ENCODE results near the gene EIF5AL1. TPM values are rescaled to one million over a fixed set of nuclear protein-coding genes. Genes with fewer than 3 reads are reported as not detected.

The EIF5AL1 gene
- total and polyA plus RNA-seq, 10 of the 15 experiments (the other 5 are each of a cell fraction or from before 2014, with no cell fraction given) = 0.02 to 8.3 (median 0.45) TPM; not detected in 1

GRCh38 chr10:79496896-79497295, 15.4 kb upstream of the EIF5AL1 start:
- H3K9ac ChIP-seq (ENCODE audit: control insufficient read depth, insufficient read depth, low read length) = no peak overlapping the region
- H3K9me3 ChIP-seq (replicated peaks; ENCODE audit: control insufficient read depth, insufficient read depth, low read length) = no peaks in the 10 kb centered on the region
- H2AFZ ChIP-seq (ENCODE audit: control insufficient read depth, low read depth, low read length) = no peak overlapping the region
- H3K36me3 ChIP-seq (ENCODE audit: control insufficient read depth in 2 of 2, insufficient read depth in 2 of 2, low read length in 1 of 2) = no peaks in the 10 kb centered on the region
- intact Hi-C loops (cut with micrococcal nuclease; ENCODE audit: unreplicated experiment) = no loop called here
- H3K27me3 ChIP-seq (replicated peaks in 1 of 2; ENCODE audit: control insufficient read depth in 2 of 2, insufficient read depth in 2 of 2, low read length in 1 of 2) = peaks cover 3 to 6% of the 10 kb centered on the region in 2 experiments; a peak in 3 of 4 replicates
- CTCF ChIA-PET = interaction anchor here (2.0 kb wide), 1 partner anchor 11 kb away, joined by 6 read pairs; no protein-coding TSS in a partner anchor
- 2% methylated on average over 4 of the region's 4 CpGs for WGBS (ENCODE audit: insufficient coverage, insufficient replicate concordance, low lambda C conversion rate, missing lambda C conversion rate)
- DNase-seq (ENCODE audit: low read depth, low spot score) = no peak
- no peak overlapping the region for H3K27ac ChIP-seq (ENCODE audit: control insufficient read depth, insufficient read depth)
- no TSS peak for BruUV-seq (replicated peaks)
- H3K4me2 ChIP-seq (ENCODE audit: control insufficient read depth, insufficient read depth) = no peak overlapping the region
- no peaks in the 10 kb centered on the region for H4K20me1 ChIP-seq (ENCODE audit: control insufficient read depth, insufficient read depth)
- no peaks in the 10 kb centered on the region for H3K79me2 ChIP-seq (ENCODE audit: control insufficient read depth, insufficient read depth, low read length)
- RAD21 ChIA-PET (ENCODE audit: unreplicated experiment) = no interaction called here
- no peak for FAIRE-seq
- SMC1A ChIA-PET (ENCODE audit: uncharacterized antibody, unreplicated experiment) = no interaction called here
- H3K4me1 ChIP-seq (ENCODE audit: control insufficient read depth, insufficient read depth, low read length) = no peaks in the 10 kb centered on the region
- ATAC-seq = no peak
- in situ Hi-C loops (cut with MboI) = no loop called here
- H3K4me3 ChIP-seq = no peak overlapping the region
- POLR2A ChIA-PET = no interaction called here
- no peak for TF ChIP-seq RAD51 (IDR thresholded peaks at IDR 0.05)
- no peak for TF ChIP-seq YBX1 (IDR thresholded peaks at IDR 0.05)
- no peak for TF ChIP-seq IKZF1 (conservative IDR thresholded peaks at IDR 0.05)
- TF ChIP-seq MAX (IDR thresholded peaks at IDR 0.05; ENCODE audit: low read depth, low read length) = no peak
- TF ChIP-seq PRDM15 (CRISPR knock-in tag; IDR thresholded peaks at IDR 0.05) = no peak
- no peak for TF ChIP-seq RFX5 (IDR thresholded peaks at IDR 0.05; ENCODE audit: low read depth, low read length)
- TF ChIP-seq KLF5 (IDR thresholded peaks at IDR 0.05; ENCODE audit: partially characterized antibody) = no peak
- TF ChIP-seq REST (IDR thresholded peaks at IDR 0.05; ENCODE audit: low read depth, low read length) = no peak
- no peak for TF ChIP-seq NKRF (conservative IDR thresholded peaks at IDR 0.05)
- TF ChIP-seq SKIL (IDR thresholded peaks at IDR 0.05; ENCODE audit: low read depth, poor library complexity, severe bottlenecking) = no peak
- TF ChIP-seq JUNB (IDR thresholded peaks at IDR 0.05) = no peak
- TF ChIP-seq BCL11A (IDR thresholded peaks at IDR 0.05; ENCODE audit: low read depth, low read length) = no peak
- no peak for TF ChIP-seq RCOR1 (conservative IDR thresholded peaks at IDR 0.05; ENCODE audit: low read depth, low read length)
- no peak for TF ChIP-seq CHD4 (IDR thresholded peaks at IDR 0.05)
